ENCODE data around the gene DDX4. TPM values are rescaled to one million over a fixed set of nuclear protein-coding genes. Genes with fewer than 3 reads are reported as not detected.

Gene DDX4
- total RNA-seq, 1 experiment from 2014 or later: not detected

DNA sequence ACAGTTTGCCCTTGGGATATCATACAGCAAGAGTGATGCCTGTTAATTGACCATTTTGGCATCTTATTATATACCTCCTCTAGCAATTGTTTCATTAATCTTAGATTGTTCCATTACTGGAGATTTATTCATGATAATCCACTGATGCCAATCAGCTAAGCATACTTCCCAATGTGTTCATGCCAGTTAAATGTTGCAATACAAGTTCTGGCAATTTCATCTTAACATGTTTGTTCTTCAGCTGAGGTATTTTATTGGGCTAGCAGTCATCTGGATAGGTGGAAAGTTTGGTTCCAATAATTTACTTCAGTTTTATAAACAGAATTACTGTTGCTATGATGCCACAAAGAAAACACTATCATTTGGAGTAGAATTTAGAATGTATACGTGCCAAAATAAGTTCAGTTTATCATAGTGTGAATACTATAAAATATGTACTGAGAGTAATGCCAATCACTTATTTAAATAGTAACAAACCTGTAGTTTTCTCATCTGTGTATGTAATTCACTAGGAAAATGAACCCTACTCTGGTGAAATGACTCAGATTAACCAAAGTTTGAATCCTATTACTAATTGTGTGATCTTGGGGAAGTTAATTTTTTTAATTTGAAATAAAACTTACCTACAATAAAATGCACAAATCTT lies 85.4 kb downstream of the DDX4 start (continued):
- TF ChIP-seq, protein P1, sequence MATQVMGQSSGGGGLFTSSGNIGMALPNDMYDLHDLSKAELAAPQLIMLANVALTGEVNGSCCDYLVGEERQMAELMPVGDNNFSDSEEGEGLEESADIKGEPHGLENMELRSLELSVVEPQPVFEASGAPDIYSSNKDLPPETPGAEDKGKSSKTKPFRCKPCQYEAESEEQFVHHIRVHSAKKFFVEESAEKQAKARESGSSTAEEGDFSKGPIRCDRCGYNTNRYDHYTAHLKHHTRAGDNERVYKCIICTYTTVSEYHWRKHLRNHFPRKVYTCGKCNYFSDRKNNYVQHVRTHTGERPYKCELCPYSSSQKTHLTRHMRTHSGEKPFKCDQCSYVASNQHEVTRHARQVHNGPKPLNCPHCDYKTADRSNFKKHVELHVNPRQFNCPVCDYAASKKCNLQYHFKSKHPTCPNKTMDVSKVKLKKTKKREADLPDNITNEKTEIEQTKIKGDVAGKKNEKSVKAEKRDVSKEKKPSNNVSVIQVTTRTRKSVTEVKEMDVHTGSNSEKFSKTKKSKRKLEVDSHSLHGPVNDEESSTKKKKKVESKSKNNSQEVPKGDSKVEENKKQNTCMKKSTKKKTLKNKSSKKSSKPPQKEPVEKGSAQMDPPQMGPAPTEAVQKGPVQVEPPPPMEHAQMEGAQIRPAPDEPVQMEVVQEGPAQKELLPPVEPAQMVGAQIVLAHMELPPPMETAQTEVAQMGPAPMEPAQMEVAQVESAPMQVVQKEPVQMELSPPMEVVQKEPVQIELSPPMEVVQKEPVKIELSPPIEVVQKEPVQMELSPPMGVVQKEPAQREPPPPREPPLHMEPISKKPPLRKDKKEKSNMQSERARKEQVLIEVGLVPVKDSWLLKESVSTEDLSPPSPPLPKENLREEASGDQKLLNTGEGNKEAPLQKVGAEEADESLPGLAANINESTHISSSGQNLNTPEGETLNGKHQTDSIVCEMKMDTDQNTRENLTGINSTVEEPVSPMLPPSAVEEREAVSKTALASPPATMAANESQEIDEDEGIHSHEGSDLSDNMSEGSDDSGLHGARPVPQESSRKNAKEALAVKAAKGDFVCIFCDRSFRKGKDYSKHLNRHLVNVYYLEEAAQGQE (IDR thresholded peaks at IDR 0.05; ENCODE audit: low read depth): no peak
- TF ChIP-seq ZFX (IDR thresholded peaks at IDR 0.05): no peak
- no peak for TF ChIP-seq TCF7L2 (IDR thresholded peaks at IDR 0.05; ENCODE audit: borderline replicate concordance, extremely low read depth, insufficient read depth, insufficient read length)
- TF ChIP-seq, protein P2, sequence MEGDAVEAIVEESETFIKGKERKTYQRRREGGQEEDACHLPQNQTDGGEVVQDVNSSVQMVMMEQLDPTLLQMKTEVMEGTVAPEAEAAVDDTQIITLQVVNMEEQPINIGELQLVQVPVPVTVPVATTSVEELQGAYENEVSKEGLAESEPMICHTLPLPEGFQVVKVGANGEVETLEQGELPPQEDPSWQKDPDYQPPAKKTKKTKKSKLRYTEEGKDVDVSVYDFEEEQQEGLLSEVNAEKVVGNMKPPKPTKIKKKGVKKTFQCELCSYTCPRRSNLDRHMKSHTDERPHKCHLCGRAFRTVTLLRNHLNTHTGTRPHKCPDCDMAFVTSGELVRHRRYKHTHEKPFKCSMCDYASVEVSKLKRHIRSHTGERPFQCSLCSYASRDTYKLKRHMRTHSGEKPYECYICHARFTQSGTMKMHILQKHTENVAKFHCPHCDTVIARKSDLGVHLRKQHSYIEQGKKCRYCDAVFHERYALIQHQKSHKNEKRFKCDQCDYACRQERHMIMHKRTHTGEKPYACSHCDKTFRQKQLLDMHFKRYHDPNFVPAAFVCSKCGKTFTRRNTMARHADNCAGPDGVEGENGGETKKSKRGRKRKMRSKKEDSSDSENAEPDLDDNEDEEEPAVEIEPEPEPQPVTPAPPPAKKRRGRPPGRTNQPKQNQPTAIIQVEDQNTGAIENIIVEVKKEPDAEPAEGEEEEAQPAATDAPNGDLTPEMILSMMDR (IDR thresholded peaks at IDR 0.05 in 2 of 3, conservative IDR thresholded peaks at IDR 0.05 in 1 of 3; ENCODE audit: borderline replicate concordance in 1 of 3, insufficient read depth in 1 of 3, low read depth in 2 of 3, low read length in 2 of 3): no peak
- TF ChIP-seq POLR2A (IDR thresholded peaks at IDR 0.05; ENCODE audit: borderline replicate concordance, extremely low read depth, insufficient read depth, insufficient read length): no peak
- TF ChIP-seq JUND (IDR thresholded peaks at IDR 0.05): no peak
- no peak for TF ChIP-seq RAD21 (IDR thresholded peaks at IDR 0.05; ENCODE audit: low read depth)
- TF ChIP-seq SP1 (IDR thresholded peaks at IDR 0.05; ENCODE audit: low read depth): no peak
- no peak for TF ChIP-seq EZH2phosphoT487 (IDR thresholded peaks at IDR 0.05; ENCODE audit: borderline replicate concordance)

DNA sequence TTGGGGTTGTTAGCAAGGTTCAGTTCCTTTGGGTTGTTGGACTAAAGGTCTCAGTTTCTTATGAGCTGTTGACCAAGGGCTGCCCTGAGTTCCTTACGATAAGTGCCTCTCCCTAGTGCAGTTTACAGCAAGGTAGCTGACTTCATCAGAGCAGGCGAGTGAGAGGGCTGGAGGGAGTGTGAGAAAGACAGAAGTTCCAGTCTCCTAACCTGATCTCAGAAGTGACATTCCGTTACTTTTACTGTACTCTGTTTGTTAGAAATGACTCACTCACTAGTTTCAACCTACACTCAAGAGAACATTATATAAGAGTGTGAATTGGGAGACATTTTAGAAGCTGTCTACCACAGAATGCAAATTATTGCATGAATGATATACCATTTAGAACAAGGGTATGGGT lies 92.1 kb downstream of the DDX4 start:
- ChIA-PET POLR2A (no interaction called here), CTCF (no interaction called here), RAD21 (ENCODE audit: low non-redundant PET in 1 of 2, low total read pairs in 2 of 2, uncharacterized antibody in 2 of 2, unreplicated experiment in 2 of 2) (no interaction called here)
- BruUV-seq (replicated peaks): no TSS peak
- H3K4me1 ChIP-seq (ENCODE audit: control insufficient read depth in 1 of 2, insufficient read depth in 2 of 2, low read length in 2 of 2): no peaks in the 10 kb centered on the region
- ATAC-seq (no peak), DNase-seq (ENCODE audit: low read depth, low spot score) (no peak)
- intact Hi-C loops (cut with micrococcal nuclease): no loop called here
- H3K9me3 ChIP-seq (ENCODE audit: control insufficient read depth in 1 of 2, insufficient read depth in 1 of 2, low read depth in 1 of 2, low read length in 2 of 2): no peaks in the 10 kb centered on the region
- H3K27me3 ChIP-seq (ENCODE audit: insufficient read depth, low read length): no peaks in the 10 kb centered on the region
- no peaks in the 10 kb centered on the region for H3K79me2 ChIP-seq (ENCODE audit: insufficient read depth, low read length)
- no peaks in the 10 kb centered on the region for H3K9me2 ChIP-seq (ENCODE audit: insufficient read depth)
- H3K27ac ChIP-seq (ENCODE audit: low read depth, low read length): no peak overlapping the region
- TF ChIP-seq ZNF274 (IDR thresholded peaks at IDR 0.05; ENCODE audit: low read depth, low read length) (no peak), TCF7L2 (IDR thresholded peaks at IDR 0.05; ENCODE audit: borderline replicate concordance, extremely low read depth, insufficient read depth, insufficient read length) (no peak), EGR1 (IDR thresholded peaks at IDR 0.05; ENCODE audit: low read depth) (no peak), JUND (IDR thresholded peaks at IDR 0.05) (no peak), RAD21 (IDR thresholded peaks at IDR 0.05; ENCODE audit: low read depth) (no peak), CBX3 (IDR thresholded peaks at IDR 0.05; ENCODE audit: low read depth) (no peak), FOSL1 (IDR thresholded peaks at IDR 0.05; ENCODE audit: low read depth) (no peak)
- TF ChIP-seq, protein P3, sequence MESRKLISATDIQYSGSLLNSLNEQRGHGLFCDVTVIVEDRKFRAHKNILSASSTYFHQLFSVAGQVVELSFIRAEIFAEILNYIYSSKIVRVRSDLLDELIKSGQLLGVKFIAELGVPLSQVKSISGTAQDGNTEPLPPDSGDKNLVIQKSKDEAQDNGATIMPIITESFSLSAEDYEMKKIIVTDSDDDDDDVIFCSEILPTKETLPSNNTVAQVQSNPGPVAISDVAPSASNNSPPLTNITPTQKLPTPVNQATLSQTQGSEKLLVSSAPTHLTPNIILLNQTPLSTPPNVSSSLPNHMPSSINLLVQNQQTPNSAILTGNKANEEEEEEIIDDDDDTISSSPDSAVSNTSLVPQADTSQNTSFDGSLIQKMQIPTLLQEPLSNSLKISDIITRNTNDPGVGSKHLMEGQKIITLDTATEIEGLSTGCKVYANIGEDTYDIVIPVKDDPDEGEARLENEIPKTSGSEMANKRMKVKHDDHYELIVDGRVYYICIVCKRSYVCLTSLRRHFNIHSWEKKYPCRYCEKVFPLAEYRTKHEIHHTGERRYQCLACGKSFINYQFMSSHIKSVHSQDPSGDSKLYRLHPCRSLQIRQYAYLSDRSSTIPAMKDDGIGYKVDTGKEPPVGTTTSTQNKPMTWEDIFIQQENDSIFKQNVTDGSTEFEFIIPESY (IDR thresholded peaks at IDR 0.05; ENCODE audit: extremely low read depth, insufficient replicate concordance, low read length): no peak
- H4K20me1 ChIP-seq (ENCODE audit: insufficient read depth): no peaks in the 10 kb centered on the region
- H2AFZ ChIP-seq (ENCODE audit: low read depth, low read length, poor library complexity, severe bottlenecking): no peak overlapping the region
- H3K9ac ChIP-seq (ENCODE audit: low read length): no peak overlapping the region
- no peak overlapping the region for H3K4me2 ChIP-seq (ENCODE audit: low read length)
- no peak overlapping the region for H3K4me3 ChIP-seq (replicated peaks in 1 of 2; ENCODE audit: low read depth in 1 of 2, low read length in 2 of 2)
- H3K36me3 ChIP-seq (ENCODE audit: control insufficient read depth in 1 of 2, insufficient read depth in 2 of 2, low read length in 2 of 2): no peaks in the 10 kb centered on the region

Measured in HCT116 (cell line).